ENCODE measurements around the gene SLMAP.

DNA sequence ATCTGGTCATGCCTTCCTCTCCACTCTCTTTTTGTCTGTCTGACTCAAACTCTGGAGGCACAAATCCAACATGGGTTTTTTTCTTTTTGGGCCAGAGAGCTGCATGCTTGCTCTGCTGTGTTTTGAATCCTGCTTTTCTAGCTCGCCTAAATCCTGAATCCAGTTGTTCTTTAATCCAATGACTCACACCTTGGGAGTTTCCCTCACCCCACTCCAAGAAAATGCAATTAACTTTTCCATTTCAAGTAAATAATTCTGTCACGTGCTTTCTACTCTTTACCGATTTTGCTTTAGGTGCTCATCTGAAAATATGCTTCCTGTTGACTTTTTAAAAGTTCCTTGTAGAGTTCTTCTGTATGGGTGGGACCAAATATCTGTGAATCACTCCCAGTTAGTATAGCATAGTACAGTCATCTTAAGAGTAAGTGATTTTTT lies 47.6 kb downstream of the SLMAP start:
- TF ChIP-seq CTCF (IDR thresholded peaks at IDR 0.05) = no peak
- no peak for TF ChIP-seq EZH2 (IDR thresholded peaks at IDR 0.05; ENCODE audit: borderline replicate concordance, insufficient read depth, low read depth, low read length, poor library complexity, severe bottlenecking)

Data from B cell (primary cell).